Activated naive CD4-positive, alpha-beta T cell (primary cell): ENCODE results near the gene GPR82.
"Not testable (repeated sequence)": the region's sequence is repeated elsewhere in the genome, so short reads cannot be mapped to it uniquely, and the experiment has no call there.

ENCODE experiments used
- DNase-seq, 4 experiments: peaks; one replicate each; lab custom pipeline; 2025; lab: John Stamatoyannopoulos, UW

Gene GPR82, protein sequence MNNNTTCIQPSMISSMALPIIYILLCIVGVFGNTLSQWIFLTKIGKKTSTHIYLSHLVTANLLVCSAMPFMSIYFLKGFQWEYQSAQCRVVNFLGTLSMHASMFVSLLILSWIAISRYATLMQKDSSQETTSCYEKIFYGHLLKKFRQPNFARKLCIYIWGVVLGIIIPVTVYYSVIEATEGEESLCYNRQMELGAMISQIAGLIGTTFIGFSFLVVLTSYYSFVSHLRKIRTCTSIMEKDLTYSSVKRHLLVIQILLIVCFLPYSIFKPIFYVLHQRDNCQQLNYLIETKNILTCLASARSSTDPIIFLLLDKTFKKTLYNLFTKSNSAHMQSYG

DNA sequence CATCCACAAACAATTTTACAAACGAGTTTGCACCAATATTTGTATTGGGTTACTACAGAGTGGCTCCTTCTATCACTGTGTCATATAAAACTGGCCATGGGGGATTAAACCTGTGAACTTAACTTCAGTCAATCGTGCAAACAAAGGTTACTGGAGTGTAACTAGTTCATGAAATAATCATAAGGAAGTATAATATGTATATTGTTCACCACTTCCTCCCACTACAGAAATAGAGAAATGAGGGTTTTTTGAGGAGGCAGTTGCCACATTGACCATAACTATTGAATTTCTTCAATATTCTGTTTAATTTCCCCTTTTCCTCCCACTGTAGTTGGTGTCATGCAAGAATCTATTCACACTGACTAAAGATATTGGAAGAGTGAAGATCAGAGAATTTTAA lies at the start of gene GPR82:
TSS of gene GPR82 (plus strand) at position 356 of the 400 bp plus-strand sequence. CDS start 2,846 bp downstream, outside the sequence.
- no peak for DNase-seq

DNA sequence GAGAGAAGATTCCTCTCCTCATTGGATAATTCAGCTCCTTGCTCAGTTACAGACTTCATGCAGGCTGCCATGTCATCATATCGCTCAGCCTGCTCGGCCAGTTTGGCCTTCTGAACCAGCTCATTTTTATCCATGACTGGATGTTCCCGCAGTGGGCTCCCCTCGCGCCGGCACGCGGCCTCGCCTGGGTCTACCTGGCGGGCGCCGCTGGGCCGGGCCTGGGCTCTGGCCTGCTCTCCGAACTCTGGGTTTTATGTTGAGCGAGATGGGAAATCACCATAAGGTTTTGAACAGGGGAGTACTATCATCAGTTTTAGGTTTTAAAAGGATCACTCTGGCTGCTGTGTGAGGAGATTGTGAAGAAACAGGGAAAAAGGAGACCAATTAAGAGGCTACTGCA lies 47.6 kb upstream of the GPR82 start:
- DNase-seq = not testable (repeated sequence)

DNA sequence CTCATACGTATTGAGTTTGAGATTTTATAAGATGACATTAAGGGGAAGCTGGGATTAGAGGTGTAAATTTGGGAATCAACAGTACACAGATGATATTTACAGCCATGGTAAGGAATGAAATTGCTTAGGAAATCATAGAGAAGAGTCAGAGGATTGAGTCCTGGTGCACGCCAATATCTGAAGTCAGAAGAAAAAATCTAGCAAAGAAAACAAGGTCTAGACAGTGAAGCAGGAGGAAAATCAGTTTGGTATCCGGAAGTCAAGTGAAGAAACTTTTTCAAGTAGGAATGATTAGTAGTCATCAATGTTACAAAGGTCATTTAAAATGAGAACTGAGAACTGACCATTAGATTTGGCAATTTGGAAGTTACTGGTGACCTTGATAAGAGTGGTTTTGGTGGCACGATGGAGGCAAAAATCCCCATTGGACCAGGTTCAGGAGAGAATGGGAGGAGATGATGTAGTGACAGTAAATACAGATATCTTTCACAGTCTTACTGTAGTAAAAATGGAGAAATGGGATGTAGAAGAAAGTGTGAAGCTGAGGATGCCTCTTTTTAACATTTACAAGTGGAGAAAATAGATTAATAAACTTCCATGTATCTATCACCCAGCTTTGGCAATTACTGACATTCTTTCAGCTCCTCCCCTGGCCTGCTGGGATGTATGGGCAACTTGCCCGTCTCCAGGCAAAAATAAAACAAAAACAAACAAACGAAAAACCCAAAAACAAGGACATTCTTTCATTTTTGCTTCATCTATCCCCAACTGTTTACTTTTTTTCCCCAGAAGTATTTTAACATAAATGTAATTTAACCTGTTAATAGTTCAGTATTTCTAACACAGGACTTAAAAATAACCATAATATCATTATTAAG lies 46.6 kb upstream of the GPR82 start:
- DNase-seq = no peak

DNA sequence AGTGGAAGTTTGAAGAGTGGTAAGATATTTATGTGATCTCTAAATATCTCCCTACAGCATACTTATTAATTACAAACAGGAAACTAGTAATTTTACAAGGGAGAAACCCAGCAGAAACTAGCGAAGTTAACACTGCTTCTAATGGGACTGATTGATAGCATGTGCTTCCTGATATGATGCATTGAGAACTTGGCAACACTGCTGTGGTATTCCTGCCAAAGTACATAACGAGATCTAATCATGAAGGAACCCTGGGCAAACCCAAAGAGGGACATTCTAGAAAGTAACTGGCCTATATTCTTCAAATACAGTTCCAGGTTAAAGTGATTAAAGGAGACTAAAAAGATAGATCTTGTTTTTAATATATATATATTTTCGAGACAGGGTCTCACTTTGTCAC lies 39.8 kb upstream of the GPR82 start:
- no peak for DNase-seq

DNA sequence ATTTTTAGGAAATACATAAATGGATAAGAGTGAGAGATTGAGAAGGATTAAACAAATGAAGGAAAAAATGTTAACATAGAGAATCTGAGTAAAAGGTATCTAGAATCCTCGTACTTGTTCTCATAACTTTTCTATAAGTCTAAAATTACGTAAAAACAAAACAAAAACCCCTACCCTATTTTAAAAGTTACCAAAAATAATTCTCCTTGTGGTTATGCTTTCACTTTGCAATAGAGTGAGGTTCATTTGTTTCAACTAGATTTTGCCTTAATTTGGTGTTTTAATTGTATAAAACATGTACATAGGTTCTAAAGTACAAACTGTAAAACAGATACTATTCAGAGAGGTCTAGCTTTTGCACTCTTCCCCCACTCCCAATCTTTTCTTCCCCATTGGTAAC lies 39.0 kb upstream of the GPR82 start:
- DNase-seq = no peak

DNA sequence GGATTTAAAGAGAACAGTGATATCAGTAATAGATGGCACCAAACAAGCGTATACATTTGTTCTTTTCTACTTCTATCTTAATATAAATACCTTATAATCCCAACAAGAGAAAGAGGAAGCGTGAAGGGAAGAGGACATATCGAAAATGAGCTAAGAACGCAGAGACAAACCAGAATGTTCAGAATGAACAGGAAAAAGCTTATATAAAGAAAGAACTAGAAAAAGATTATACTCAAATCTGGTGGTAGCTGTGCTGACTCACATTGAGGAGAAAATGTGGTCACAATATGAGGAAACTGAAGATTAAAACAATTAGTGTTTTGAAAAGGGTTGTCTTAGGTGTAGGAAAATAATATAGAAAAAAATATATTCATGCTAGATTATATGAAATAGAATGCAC lies 37.2 kb upstream of the GPR82 start:
- DNase-seq = no peak

DNA sequence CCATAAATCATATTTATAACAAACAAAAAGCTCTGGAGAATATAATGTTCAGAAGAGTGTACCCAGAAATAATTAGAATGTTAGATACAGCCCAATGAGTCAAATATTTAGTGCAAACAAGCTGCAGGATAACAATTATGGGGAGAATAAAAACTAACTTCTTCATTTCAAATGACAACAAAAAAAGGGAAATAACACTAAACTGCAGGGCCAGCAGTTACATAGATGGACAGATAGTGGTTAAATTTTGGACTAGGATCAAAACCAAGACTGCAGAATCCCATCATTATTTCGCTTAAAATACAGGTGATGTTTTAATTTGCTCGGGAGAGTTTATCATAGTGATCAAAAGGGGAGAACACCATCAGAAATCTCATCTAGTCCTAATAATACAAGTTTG lies 35.8 kb upstream of the GPR82 start:
- no peak for DNase-seq

DNA sequence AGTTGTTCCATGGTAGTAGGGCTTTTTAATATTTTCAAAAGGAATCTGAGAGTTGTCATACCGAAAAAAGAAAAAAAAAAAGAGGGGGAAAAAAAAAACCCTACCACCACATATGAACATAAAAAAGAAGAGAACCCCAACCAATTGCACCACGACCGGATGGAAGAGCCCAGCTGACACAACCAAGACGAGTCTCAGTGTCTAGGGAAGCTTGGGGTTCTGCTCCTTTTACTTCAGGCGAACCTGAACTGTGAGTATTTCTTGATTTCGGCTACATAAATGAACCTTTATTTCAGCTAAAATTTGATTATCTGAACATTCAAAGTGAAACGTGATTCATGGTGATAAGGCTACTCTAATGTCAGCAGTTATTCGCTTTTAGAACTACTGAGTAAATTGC lies 35.1 kb upstream of the GPR82 start, which contains the start of gene GPR34:
TSS of gene GPR34 (plus strand) at position 139 of the 400 bp plus-strand sequence. CDS start 6,661 bp downstream, outside the sequence.
- DNase-seq = no peak

DNA sequence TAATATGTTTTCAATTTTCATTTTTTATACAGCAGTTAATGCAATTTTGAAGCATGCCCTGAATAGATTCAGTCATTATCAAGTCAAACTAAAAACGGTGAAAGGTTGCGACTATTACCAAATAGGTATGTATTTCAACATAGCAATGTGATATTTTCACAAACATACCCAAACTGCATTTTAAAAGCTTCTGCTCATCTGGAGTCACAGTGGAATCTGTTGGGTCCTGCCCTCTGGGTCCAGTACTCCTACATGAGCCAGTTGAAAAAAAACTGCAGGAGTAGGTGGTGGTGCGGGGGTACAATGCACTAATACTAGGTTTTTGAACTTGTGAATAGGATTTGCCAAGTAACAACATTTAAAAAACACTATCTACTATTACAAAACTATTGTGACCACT lies 34.3 kb upstream of the GPR82 start:
- no peak for DNase-seq

DNA sequence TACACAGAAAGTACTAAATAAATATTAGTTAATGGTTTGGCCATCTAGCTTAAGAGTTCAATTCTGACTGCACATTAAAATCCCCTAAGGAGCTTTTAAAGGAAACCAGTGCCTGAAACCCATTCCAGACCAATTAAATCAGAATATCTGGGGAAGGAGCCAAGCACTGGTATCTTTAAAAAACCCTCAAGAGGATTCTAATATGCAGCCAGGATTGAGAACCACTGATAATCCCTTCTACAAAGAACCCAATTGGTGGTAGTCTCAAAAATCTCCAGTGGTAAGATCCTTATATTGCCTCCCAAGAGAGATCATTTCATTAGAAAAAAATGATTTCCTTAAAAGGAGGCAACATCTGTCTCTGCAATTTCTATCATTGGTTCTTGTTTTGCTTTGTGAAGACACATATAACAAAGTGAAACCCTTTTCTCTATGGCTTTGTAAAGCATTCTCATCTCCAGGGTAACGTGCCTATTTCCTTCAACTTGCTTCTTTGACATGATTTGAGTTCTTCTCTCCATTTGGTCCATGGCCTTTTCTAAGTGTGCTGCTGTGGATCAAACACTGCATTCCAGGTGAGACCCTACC lies 31.7 kb upstream of the GPR82 start:
- DNase-seq = no peak

DNA sequence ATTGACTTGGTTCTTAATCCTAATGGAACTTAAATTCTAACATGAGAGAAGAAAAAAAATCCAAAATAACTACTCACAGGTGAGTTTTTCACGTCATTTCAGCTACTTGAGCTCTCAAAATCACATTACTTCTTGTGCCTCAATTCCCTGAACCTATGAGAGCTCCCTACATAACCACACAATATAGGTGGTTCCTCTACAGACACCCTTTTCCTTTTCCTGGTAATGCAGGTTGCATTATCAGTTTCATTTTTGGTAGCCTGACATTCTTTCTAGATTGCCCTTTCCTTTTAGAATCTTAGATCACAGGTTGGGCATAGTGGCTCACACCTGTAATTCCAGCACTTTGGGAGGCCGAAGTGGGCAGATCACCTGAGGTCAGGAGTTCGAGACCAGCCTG lies 31.0 kb upstream of the GPR82 start:
- no peak for DNase-seq

DNA sequence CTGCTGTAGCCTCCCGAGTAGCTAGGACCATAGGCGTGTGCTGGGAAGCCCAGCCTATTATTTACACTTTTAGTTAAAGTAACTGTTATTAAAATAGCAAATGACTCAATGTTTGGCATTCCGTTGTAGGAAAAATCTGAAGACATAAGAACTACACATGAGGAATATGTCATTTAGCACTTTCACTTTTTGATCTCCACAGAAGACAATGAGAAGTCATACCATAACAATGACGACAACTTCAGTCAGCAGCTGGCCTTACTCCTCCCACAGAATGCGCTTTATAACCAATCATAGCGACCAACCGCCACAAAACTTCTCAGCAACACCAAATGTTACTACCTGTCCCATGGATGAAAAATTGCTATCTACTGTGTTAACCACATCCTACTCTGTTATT lies 28.6 kb upstream of the GPR82 start:
- DNase-seq = no peak

DNA sequence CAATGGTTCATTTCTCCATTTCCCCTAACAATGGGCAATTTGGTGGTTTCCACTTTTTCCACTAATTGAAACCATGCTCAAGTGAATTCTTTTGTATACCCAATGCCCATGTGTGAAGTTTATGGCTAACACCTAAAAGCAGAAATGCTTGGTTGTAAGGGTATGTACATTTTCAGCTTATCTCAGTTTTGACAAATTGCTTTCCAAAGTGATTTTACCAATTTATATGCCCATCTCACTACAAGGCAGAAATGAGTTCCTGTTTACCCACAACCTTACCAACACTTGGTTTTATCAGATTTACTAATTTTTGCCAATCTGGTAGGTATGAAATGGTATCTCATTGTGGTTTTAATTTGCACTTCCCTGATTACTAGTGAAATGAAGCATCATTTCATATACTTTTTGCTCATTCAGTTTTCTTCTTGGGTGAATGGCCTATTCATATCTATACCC lies 20.4 kb upstream of the GPR82 start:
- DNase-seq = no peak

DNA sequence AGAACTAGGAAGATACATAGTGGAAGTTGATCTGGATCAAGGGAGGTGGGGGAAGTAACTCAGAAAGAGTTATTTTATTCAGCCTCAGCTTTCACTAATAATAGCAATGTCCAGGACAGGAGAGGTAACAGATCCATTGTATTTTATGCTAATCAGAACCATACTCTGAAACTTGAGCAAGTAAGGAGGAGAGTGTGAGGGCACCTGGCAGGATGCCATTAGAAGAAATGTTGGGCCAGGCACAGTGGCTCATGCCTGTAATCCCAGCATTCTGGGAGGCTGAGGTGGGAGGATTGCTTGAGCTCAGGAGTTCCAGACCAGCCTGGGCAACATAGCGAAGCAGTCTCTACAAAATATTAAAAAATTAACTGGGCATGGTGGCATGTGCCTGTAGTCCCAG lies 18.9 kb upstream of the GPR82 start:
- DNase-seq = no peak

DNA sequence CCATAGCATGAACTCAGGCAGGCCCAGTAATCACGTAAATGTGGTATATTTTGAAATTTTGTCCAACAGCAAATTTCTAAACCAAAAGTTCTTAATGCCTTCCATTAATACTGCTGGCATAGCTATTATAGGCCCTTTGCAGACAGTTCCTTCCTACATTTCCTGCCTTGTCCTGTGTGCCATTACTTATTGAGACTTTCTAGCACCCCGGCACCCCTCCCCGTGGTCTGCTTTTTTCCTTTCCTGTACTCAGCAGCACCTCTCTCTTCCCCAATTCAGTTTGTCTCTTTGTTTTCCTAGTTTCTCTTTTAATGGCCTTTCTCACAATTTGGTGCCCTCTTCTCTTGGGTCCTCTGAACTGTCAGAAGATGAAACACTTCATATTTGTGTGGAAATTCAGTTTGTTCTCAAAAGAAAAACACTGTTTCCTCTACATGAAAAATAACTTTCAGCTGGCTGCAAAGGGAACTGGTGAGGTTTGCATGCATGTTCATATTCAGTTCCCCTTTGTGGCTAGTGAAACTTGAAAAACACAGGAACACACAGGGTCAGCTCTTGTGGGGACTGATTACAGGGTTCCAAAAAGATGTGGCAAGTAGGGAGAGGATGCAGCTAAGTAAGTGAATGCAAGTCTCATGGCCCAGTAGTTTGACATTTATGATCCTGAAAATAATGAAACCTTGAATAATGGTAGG lies 18.2 kb upstream of the GPR82 start:
- DNase-seq = no peak

DNA sequence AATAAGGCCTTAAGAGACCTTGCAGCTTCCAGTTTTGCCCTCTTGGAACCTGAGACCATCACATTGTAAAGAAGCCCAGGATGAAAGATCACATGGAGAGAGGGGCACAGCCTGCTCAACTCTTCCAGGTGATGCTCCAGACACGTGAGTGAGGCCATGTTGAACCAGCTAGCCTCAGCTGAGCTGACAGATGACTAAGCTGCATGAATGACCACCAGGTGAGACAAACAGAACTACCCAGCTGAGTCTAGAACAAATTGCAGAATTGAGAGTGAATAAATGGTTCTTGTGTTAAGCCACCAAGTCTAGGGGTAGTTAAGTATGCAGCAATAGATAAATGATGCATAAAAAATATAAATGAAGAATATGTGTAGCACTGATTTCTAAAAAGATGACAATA lies 16.8 kb upstream of the GPR82 start:
- DNase-seq = no peak

DNA sequence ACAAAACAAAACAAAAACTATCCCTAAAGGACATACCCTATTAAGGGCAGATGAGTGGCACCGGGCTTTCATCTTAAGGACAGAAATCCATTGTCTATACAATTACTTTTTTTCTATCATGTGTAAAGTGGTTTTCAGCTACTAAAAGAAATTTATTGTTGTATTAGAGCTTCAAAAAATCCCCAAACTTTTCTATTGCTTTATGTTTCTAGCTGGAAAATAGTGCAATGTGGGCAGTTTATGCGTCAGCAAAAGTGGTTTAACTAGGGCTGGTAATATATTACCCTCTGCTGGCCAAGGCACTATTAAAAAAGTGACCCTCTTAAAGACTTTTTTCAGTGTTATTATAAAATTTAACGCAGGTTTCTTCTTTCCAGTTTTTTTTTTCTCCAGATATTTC lies 15.5 kb upstream of the GPR82 start:
- DNase-seq = no peak

DNA sequence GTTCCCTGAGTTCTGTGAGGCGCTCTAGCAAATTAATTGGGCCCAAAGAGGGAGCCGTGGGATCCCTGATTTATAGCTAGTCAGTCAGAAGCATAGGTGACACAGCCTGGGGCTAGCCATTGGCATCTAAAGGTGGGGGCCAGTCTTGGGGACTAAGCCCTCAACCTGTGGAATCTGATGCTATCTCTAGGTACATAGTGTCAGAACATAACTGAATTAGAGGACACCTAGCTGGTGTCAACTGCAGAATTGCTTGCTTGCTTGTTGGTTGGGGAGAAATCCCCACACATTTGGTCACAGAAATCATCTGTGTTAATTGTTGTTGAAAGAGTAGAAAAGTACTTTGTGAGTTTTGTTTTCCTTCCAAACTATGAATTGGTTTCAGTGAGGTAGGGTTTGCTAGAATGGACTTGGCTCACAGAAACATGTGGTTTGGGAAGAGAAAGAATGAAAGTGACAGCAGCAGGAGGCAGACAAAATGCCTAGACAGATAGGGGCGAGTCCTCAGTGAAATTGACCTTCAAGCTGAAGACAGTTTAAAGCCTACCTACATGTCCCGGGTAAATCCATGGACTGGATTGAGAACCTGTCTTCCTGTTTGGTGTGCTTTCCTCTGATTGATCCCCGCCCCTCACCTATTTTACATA lies 12.8 kb upstream of the GPR82 start:
- no peak for DNase-seq

DNA sequence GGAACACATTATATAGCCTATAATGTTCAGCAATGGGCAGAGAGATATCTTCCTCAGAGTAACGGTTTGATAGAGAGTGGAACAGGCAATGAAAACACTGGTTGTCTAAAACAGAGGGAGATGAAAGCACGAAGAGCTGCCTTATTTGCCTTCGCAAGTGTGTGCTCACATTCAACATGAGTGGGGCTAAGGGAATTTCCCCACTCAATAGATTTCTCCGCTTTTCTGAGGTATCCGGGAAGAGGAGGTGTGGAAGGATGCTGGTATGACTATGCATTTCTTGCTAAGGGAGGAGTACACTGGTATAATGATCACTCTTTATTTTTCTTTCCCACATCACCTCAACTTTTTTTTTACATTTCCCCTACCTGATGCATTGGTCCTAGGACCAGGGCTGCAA lies 7.8 kb upstream of the GPR82 start:
- DNase-seq = no peak

DNA sequence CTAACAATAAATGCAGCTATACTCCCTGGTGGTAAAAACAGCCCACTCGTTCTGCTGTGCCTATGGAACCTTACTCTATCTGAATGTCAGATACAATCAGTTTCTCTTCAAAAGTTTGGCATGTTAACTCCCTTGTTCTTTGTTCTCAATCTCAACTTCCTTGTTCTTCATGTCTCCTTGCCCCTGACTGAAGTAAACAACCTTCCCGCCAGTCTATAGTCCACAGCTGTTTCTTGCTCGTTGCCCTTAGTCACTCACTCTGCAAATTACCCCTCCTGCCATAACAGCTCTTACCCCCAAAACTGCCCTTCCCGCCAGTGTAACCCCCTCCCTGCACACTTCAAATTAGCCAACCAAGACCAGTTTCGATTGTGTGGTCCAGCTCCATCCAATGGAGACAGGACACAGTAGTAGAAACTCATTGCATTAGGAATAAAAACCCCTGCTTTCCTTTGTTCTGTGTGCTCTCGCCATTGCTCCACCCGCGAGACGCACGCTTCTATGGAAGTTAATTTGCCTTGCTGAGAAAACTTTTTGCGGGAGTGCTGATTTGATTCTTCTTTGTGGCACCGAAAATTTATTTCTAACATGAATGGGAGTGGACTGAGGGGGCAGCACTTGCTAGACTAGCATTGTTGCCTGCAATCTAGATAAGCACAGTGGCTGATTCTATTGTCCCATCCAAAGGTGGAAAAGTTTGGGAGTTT lies 7.1 kb upstream of the GPR82 start:
- no peak for DNase-seq
